ENCODE measurements around the gene TUSC2.

TUSC2 gene

GRCh38 chr3:50299929-50300680, 27.9 kb downstream of the TUSC2 start:
- Histone ChIP-seq H3K79me2 (ENCODE audit: low read length) (0 out of 2 replicates have a peak, but pooled peaks cover 7% of the 10 kb centered on the region), H3K9me3 (ENCODE audit: insufficient read depth, low read length) (no peaks in the 10 kb centered on the region), H3K9ac (ENCODE audit: low read length) (peak overlapping the region; percentile 56), H3K4me2 (ENCODE audit: low read length) (peak overlapping the region; percentile 83), H4K20me1 (ENCODE audit: insufficient read depth, low read length) (no peaks in the 10 kb centered on the region), H3K27me3 (ENCODE audit: low read depth, low read length) (no peaks in the 10 kb centered on the region), H2AFZ (ENCODE audit: low read depth, low read length) (peak overlapping the region; percentile 38; the same call in 1 of the 2 replicates), H3K4me1 (ENCODE audit: low read length) (peaks cover 16% of the 10 kb centered on the region), H3K27ac (ENCODE audit: low read length) (peak overlapping the region; percentile 10; the same call in 1 of the 2 replicates), H3K36me3 (replicated peaks; ENCODE audit: low read depth, low read length) (no peaks in the 10 kb centered on the region), H3K4me3 (ENCODE audit: low read length) (peak overlapping the region; percentile 78)
- TF ChIP-seq EZH2phosphoT487 (IDR thresholded peaks at IDR 0.05; ENCODE audit: low read depth) (no peak), CTCF (IDR thresholded peaks at IDR 0.05; ENCODE audit: low read depth, low read length) (no peak)

GRCh38 chr3:50299638-50299928, 28.4 kb downstream of the TUSC2 start:
- Histone ChIP-seq H3K79me2 (ENCODE audit: low read length) (0 out of 2 replicates have a peak, but pooled peaks cover 7% of the 10 kb centered on the region), H4K20me1 (ENCODE audit: insufficient read depth, low read length) (no peaks in the 10 kb centered on the region), H3K9ac (ENCODE audit: low read length) (peak overlapping the region; percentile 56), H2AFZ (ENCODE audit: low read depth, low read length) (peak overlapping the region; percentile 38; the same call in 1 of the 2 replicates), H3K4me1 (ENCODE audit: low read length) (peaks cover 16% of the 10 kb centered on the region), H3K9me3 (ENCODE audit: insufficient read depth, low read length) (no peaks in the 10 kb centered on the region), H3K4me3 (ENCODE audit: low read length) (peak overlapping the region; percentile 78), H3K4me2 (ENCODE audit: low read length) (peak overlapping the region; percentile 83), H3K27me3 (ENCODE audit: low read depth, low read length) (no peaks in the 10 kb centered on the region), H3K36me3 (replicated peaks; ENCODE audit: low read depth, low read length) (no peaks in the 10 kb centered on the region), H3K27ac (ENCODE audit: low read length) (peak overlapping the region; percentile 10; the same call in 1 of the 2 replicates)
- TF ChIP-seq CTCF (IDR thresholded peaks at IDR 0.05; ENCODE audit: low read depth, low read length) = no peak
- TF ChIP-seq EZH2phosphoT487 (IDR thresholded peaks at IDR 0.05; ENCODE audit: low read depth) = no peak

- TF ChIP-seq EZH2phosphoT487 (IDR thresholded peaks at IDR 0.05; ENCODE audit: low read depth) (no peak), CTCF (IDR thresholded peaks at IDR 0.05; ENCODE audit: low read depth, low read length) (peak; percentile 47)
- Histone ChIP-seq H2AFZ (ENCODE audit: low read depth, low read length) (peak within 1 kb of the TSS; percentile 77), H3K9ac (ENCODE audit: low read length) (peak within 1 kb of the TSS; percentile 87), H3K4me1 (ENCODE audit: low read length) (peaks cover 16% of the 10 kb centered on the region), H3K79me2 (ENCODE audit: low read length) (0 out of 2 replicates have a peak, but pooled peaks cover 7% of the 10 kb centered on the region), H3K27me3 (ENCODE audit: low read depth, low read length) (no peaks in the 10 kb centered on the region), H3K36me3 (replicated peaks; ENCODE audit: low read depth, low read length) (no peaks in the 10 kb centered on the region), H3K9me3 (ENCODE audit: insufficient read depth, low read length) (no peaks in the 10 kb centered on the region), H3K4me2 (ENCODE audit: low read length) (peak within 1 kb of the TSS; percentile 87), H3K4me3 (ENCODE audit: low read length) (peak within 1 kb of the TSS; percentile 84), H4K20me1 (ENCODE audit: insufficient read depth, low read length) (no peaks in the 10 kb centered on the region), H3K27ac (ENCODE audit: low read length) (peak within 1 kb of the TSS; percentile 69)
Measured at GRCh38 chr3:50298836-50299637, 29.0 kb downstream of the TUSC2 start, which contains the start of the genes HYAL3 and NAA80. Gene HYAL3 (minus strand): TSS chr3:50299405. CDS start chr3:50295602, 3,803 bp downstream. Gene NAA80 (minus strand): TSS chr3:50299405. CDS start chr3:50297463, 1,942 bp downstream.

Data from OCI-LY3 (cell line).